Hepatocyte (in vitro differentiated cells): ENCODE data around the gene RAP1B. TPM values are rescaled to one million over a fixed set of nuclear protein-coding genes. Genes with fewer than 3 reads are reported as not detected.

Experiments
- DNase-seq: peaks from one replicate; pipeline ENCODE4 v3.0.0-alpha.2; 2016; ENCODE audit warnings: low spot score
- H2AFZ ChIP-seq: fragments of 200-600 bp; sonication (generic); 2 replicates; pipeline ENCODE4 v1.6.0; 2016; ENCODE audit warnings: antibody characterized with exemption, mild to moderate bottlenecking
- H3K27ac ChIP-seq: fragments of 200-600 bp; sonication (generic); 2 replicates; pipeline ENCODE4 v1.5.1; 2016; ENCODE audit warnings: mild to moderate bottlenecking
- H3K27me3 ChIP-seq: fragments of 200-600 bp; sonication (generic); 2 replicates; pipeline ENCODE4 v1.6.1; 2016
- H3K36me3 ChIP-seq: fragments of 200-600 bp; sonication (generic); replicated peaks from 2 replicates; pipeline ENCODE4 v1.5.1; 2016; ENCODE audit warnings: low read depth; ENCODE audit not compliant: insufficient read depth
- H3K4me1 ChIP-seq: fragments of 200-600 bp; sonication (generic); 2 replicates; pipeline ENCODE4 v1.5.1; 2016; ENCODE audit warnings: mild to moderate bottlenecking, moderate library complexity; ENCODE audit not compliant: insufficient read depth
- H3K4me2 ChIP-seq: fragments of 200-600 bp; sonication (generic); 2 replicates; pipeline ENCODE4 v1.6.0; 2016
- H3K4me3 ChIP-seq: fragments of 200-600 bp; sonication (generic); 2 replicates; pipeline ENCODE4 v1.5.1; 2016; ENCODE audit warnings: mild to moderate bottlenecking
- H3K79me2 ChIP-seq: fragments of 200-600 bp; sonication (generic); 2 replicates; pipeline ENCODE4 v1.6.0; 2017; ENCODE audit warnings: mild to moderate bottlenecking
- H3K9me2 ChIP-seq: fragments of 200-600 bp; sonication (generic); replicated peaks from 2 replicates; pipeline ENCODE4 v1.6.0; 2017; ENCODE audit warnings: mild to moderate bottlenecking; ENCODE audit not compliant: insufficient read depth
- H3K9me3 ChIP-seq: fragments of 200-600 bp; sonication (generic); 2 replicates; pipeline ENCODE4 v1.5.1; 2016; ENCODE audit warnings: low read depth, mild to moderate bottlenecking
- H4K20me1 ChIP-seq: fragments of 200-600 bp; sonication (generic); 2 replicates; pipeline ENCODE4 v1.6.0; 2016; ENCODE audit warnings: mild to moderate bottlenecking; ENCODE audit not compliant: insufficient read depth, poor library complexity, severe bottlenecking
- CTCF ChIP-seq: fragments of 200-600 bp; sonication (generic); IDR thresholded peaks from 2 replicates; pipeline ENCODE4 v1.5.1; 2016; ENCODE audit warnings: antibody characterized with exemption, mild to moderate bottlenecking; ENCODE audit not compliant: poor library complexity
- EZH2 ChIP-seq: fragments of 200-600 bp; sonication (generic); IDR thresholded peaks from 2 replicates; pipeline ENCODE4 v1.6.1; 2016; ENCODE audit warnings: antibody characterized with exemption, mild to moderate bottlenecking, borderline replicate concordance
- EZH2phosphoT487 ChIP-seq: fragments of 200-600 bp; sonication (generic); IDR thresholded peaks from one replicate; pipeline ENCODE4 v1.6.1; 2018; ENCODE audit warnings: antibody characterized with exemption, mild to moderate bottlenecking, low read depth, moderate library complexity; ENCODE audit not compliant: unreplicated experiment, severe bottlenecking
- WGBS: methylation state at CpG from one replicate; pipeline ENCODE4 v1.1.6; 2016; ENCODE audit warnings: low lambda C conversion rate; ENCODE audit errors: missing lambda C conversion rate; 5-methylcytosine and 5-hydroxymethylcytosine counted together
- polyA plus RNA-seq: library from polyadenylated mRNA; unstranded; fragments of >200 nt; fragmentation: Nextera tagmentation; extraction: Ambion mirVana; gene quantifications from 2 replicates; pipeline ENCODE4 v1.2.1, GENCODE V29; 2016
- total RNA-seq: library from RNA; depleted of rRNA; stranded (reverse); fragments of >200 nt; gene quantifications from 2 replicates; pipeline ENCODE4 v1.2.3, GENCODE V29; 2014

The RAP1B gene
- total and polyA plus RNA-seq, 2 experiments from 2014 or later, result 179 to 257 TPM

GRCh38 chr12:68623059-68623458 is 12.4 kb downstream of the RAP1B start:
- Histone ChIP-seq H2AFZ (no peak overlapping the region), H3K9me2 (no peaks in the 10 kb centered on the region), H4K20me1 (peaks cover 99% of the 10 kb centered on the region), H3K4me1 (peaks cover 13% of the 10 kb centered on the region), H3K4me2 (no peak overlapping the region), H3K9me3 (no peaks in the 10 kb centered on the region), H3K79me2 (peaks cover 100% of the 10 kb centered on the region), H3K36me3 (no peaks in the 10 kb centered on the region), H3K27ac (no peak overlapping the region), H3K4me3 (no peak overlapping the region), H3K27me3 (no peaks in the 10 kb centered on the region)
- DNase-seq, result no peak
- TF ChIP-seq CTCF (no peak), EZH2 (no peak), EZH2phosphoT487 (no peak)

GRCh38 chr12:68623984-68624383 is 13.3 kb downstream of the RAP1B start:
- no peak for DNase-seq
- H3K4me1 ChIP-seq, result peaks cover 13% of the 10 kb centered on the region
- 91% methylated on average over 1 of the region's 1 CpG for WGBS
- peaks cover 100% of the 10 kb centered on the region for H3K79me2 ChIP-seq
- H4K20me1 ChIP-seq, result peaks cover 99% of the 10 kb centered on the region
- H3K27ac ChIP-seq, result no peak overlapping the region
- H3K36me3 ChIP-seq, result no peaks in the 10 kb centered on the region
- no peaks in the 10 kb centered on the region for H3K27me3 ChIP-seq
- H3K9me2 ChIP-seq, result no peaks in the 10 kb centered on the region
- no peak for TF ChIP-seq EZH2
- TF ChIP-seq CTCF, result no peak
- no peak for TF ChIP-seq EZH2phosphoT487
- H2AFZ ChIP-seq, result no peak overlapping the region
- no peak overlapping the region for H3K4me2 ChIP-seq
- H3K4me3 ChIP-seq, result no peak overlapping the region
- H3K9me3 ChIP-seq, result no peaks in the 10 kb centered on the region

- no peak overlapping the region for H3K4me3 ChIP-seq
- TF ChIP-seq CTCF (no peak), EZH2phosphoT487 (no peak), EZH2 (no peak)
- peaks cover 99% of the 10 kb centered on the region for H4K20me1 ChIP-seq
- H3K36me3 ChIP-seq, result no peaks in the 10 kb centered on the region
- peaks cover 5% of the 10 kb centered on the region for H3K4me1 ChIP-seq
- no peak overlapping the region for H3K27ac ChIP-seq
- H2AFZ ChIP-seq, result no peak overlapping the region
- H3K27me3 ChIP-seq, result no peaks in the 10 kb centered on the region
- H3K79me2 ChIP-seq, result peaks cover 100% of the 10 kb centered on the region
- H3K4me2 ChIP-seq, result no peak overlapping the region
- H3K9me3 ChIP-seq, result no peaks in the 10 kb centered on the region
- no peak for DNase-seq
- no peaks in the 10 kb centered on the region for H3K9me2 ChIP-seq
- WGBS, result 92% methylated on average over 2 of the region's 2 CpGs
Measured at GRCh38 chr12:68624933-68625332, 14.2 kb downstream of the RAP1B start.

- H2AFZ ChIP-seq, result no peak overlapping the region
- no peak for TF ChIP-seq CTCF
- TF ChIP-seq EZH2phosphoT487, result no peak
- no peak for TF ChIP-seq EZH2
- H3K79me2 ChIP-seq, result peaks cover 100% of the 10 kb centered on the region
- H3K4me3 ChIP-seq, result no peak overlapping the region
- no peaks in the 10 kb centered on the region for H3K36me3 ChIP-seq
- no peaks in the 10 kb centered on the region for H3K9me2 ChIP-seq
- H3K4me2 ChIP-seq, result no peak overlapping the region
- WGBS, result 100% methylated on average over 3 of the region's 3 CpGs
- peaks cover 99% of the 10 kb centered on the region for H4K20me1 ChIP-seq
- DNase-seq, result no peak
- H3K4me1 ChIP-seq, result no peaks in the 10 kb centered on the region
- H3K27me3 ChIP-seq, result no peaks in the 10 kb centered on the region
- H3K9me3 ChIP-seq, result no peaks in the 10 kb centered on the region
- no peak overlapping the region for H3K27ac ChIP-seq
Measured at GRCh38 chr12:68627673-68628319, 17.1 kb downstream of the RAP1B start.
